ENCODE results near the gene ZNF557.

The ZNF557 gene

DNA sequence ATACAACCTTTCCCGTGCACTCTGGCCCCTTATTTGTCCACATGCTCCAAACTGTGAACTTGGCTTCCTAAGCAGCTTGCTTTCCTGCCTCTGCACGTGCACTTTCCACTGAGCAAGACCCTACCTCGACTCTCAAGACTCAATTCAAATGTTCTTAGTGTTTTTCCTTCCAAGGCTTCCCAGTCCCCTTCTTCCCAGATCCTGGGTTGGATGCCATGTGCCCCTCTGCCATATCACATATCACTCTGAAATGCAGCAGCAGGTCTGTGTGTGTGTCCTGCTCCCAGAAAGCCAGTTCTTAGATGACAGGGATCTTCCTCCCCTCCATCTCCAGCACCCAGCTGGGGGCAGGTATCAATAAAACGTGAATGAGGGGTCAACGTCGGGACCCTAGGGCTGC is 3.0 kb downstream of the ZNF557 start:
- DNase-seq (ENCODE audit: low read depth, low spot score): no peak
- no peak for TF ChIP-seq CTCF (IDR thresholded peaks at IDR 0.05; ENCODE audit: insufficient read depth, low read length, missing control alignments)
- CTCF ChIA-PET: no interaction called here
- no peak overlapping the region for H3K4me3 ChIP-seq (ENCODE audit: low read depth, low read length)
- POLR2A ChIA-PET: no interaction called here

DNA sequence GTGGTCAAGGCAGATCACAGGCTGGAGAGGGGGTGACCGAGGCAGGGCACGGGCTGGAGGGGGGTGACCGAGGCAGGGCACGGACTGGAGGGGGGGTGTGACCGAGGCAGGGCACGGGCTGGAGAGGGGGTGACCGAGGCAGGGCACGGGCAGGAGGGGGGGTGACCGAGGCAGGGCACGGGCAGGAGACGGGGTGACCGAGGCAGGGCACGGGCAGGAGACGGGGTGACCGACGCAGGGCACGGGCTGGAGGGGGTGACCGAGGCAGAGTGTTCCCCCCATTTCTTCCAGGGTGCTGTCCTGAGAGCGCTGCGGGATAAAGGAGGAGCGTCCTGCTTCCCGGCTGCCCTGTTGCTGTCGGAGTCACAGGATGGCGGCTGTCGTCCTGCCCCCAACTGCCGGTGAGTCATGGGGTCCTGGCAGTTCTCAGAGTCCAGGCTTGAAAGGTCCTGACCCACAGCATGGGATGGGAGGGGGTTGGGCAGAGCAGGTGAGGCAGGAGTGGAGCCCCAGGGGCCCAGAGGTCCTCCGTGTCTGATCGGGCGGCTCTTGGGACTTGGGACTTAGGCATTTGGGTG is 5.3 kb downstream of the ZNF557 start:
- CTCF ChIA-PET: no interaction called here

DNA sequence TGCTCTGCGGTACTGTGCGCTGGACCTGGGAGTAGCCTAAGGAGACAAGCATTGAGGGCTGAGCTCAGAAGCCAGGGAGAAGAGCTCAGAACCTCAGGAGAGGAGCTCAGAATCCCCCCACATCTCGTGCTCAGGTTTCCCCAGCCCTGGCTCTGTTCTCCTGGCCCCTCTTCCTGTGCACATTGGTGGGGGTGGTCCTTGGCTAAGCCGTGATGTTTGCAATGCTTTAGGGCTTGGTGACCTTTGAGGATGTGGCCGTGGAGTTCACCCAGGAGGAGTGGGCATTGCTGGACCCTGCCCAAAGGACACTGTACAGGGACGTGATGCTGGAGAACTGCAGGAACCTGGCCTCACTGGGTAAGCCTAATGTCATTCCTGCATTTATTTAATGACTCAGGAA is 6.6 kb downstream of the ZNF557 start:
- ChIA-PET POLR2A (no interaction called here), CTCF (no interaction called here)
- H3K4me3 ChIP-seq (ENCODE audit: low read depth, low read length): no peak overlapping the region
- TF ChIP-seq CTCF (IDR thresholded peaks at IDR 0.05; ENCODE audit: insufficient read depth, low read length, missing control alignments): no peak
- DNase-seq (ENCODE audit: low read depth, low spot score): no peak

More for the DNA sequence above, 5.3 kb downstream of the ZNF557 start:
- POLR2A ChIA-PET: no interaction called here
- TF ChIP-seq CTCF (IDR thresholded peaks at IDR 0.05; ENCODE audit: insufficient read depth, low read length, missing control alignments): no peak
- H3K4me3 ChIP-seq (ENCODE audit: low read depth, low read length): no peak overlapping the region
- DNase-seq (ENCODE audit: low read depth, low spot score): no peak

DNA sequence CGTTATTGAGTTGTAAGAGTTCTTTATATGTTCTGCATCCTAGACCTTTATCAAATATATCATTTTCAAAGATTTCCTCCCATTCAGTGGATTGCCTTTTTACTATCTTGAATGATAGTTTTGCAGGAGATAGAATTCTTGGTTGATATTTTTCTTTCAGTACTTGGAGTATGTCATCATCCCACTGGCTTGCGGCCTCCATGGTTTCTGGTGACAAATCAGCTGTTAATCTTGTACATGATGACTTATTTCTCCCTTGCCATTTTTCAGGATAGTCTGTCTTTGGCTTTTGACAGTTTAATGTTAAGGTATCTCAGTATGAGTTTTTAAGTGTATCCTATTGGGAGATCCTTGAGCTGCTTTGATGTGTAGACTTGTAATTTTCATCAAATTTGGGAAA is 8.5 kb downstream of the ZNF557 start:
- ChIA-PET POLR2A (no interaction called here), CTCF (no interaction called here)

DNA sequence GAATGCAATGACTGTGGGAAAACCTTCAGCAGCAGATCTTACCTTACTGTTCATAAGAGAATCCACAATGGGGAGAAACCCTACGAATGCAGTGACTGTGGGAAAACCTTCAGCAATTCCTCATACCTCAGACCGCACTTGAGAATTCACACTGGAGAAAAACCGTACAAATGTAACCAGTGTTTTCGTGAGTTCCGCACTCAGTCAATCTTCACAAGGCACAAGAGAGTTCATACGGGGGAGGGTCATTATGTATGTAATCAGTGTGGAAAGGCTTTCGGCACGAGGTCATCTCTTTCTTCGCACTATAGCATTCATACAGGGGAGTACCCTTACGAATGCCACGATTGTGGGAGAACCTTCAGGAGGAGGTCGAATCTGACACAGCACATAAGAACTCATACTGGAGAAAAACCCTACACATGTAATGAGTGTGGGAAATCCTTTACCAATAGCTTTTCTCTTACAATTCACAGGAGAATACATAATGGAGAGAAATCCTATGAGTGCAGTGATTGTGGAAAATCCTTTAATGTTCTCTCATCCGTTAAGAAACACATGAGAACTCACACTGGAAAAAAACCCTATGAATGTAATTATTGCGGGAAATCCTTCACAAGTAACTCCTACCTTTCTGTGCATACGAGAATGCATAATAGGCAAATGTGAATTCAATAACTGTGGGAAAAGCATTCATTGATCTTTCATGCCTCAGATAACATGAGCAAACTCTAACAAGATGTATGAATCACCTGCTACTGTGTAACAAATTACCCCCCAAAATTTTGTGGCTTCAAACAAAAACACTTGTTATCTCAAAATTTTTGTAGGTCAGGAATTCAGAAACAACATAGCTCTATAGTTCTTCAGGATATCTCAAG is 13.8 kb downstream of the ZNF557 start:
- H3K4me3 ChIP-seq (ENCODE audit: low read depth, low read length): no peak overlapping the region
- ChIA-PET POLR2A (no interaction called here), CTCF (interaction anchor here (0.8 kb wide), 1 partner anchor 19 kb away, joined by 3 read pairs; no protein-coding TSS in a partner anchor)
- DNase-seq (ENCODE audit: low read depth, low spot score): no peak
- no peak for TF ChIP-seq CTCF (IDR thresholded peaks at IDR 0.05; ENCODE audit: insufficient read depth, low read length, missing control alignments)

More for the DNA sequence above, 8.5 kb downstream of the ZNF557 start:
- TF ChIP-seq CTCF (IDR thresholded peaks at IDR 0.05; ENCODE audit: insufficient read depth, low read length, missing control alignments): no peak
- DNase-seq (ENCODE audit: low read depth, low spot score): no peak
- no peak overlapping the region for H3K4me3 ChIP-seq (ENCODE audit: low read depth, low read length)

DNA sequence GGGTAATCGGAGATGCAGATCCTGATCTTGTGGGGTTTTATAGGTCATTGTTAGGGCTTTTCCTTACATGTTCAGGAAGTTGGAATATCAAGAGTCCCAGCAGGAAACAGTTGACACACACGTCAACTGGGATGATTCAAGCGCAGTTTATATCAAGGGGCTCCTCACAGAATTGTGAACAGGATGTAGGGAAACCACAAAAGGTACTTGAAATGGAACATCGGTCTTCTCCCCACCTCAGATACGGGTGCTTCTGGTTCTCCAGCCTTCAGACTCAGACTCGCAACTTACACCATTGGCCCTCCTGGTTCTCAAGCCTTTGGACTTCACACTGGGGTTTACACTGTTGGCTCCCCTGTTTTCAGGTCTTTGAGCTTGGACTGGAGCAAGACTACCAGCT is 19.5 kb downstream of the ZNF557 start:
- CTCF ChIA-PET: no interaction called here
- no peak overlapping the region for H3K4me3 ChIP-seq (ENCODE audit: low read depth, low read length)
- DNase-seq (ENCODE audit: low read depth, low spot score): no peak
- no peak for TF ChIP-seq CTCF (IDR thresholded peaks at IDR 0.05; ENCODE audit: insufficient read depth, low read length, missing control alignments)
- POLR2A ChIA-PET: no interaction called here
